Prostate gland (tissue), 2 donors: Measurements from ENCODE around the gene PITPNC1. TPM values are rescaled to one million over a fixed set of nuclear protein-coding genes. Genes with fewer than 3 reads are reported as not detected.
"Not testable (repeated sequence)": the region's sequence is repeated elsewhere in the genome, so short reads cannot be mapped to it uniquely, and the experiment has no call there.

Source experiments
- DNase-seq: peaks from one replicate; pipeline ENCODE4 v3.0.0-alpha.2; 2019; ENCODE audit warnings: low spot score
- H3K27ac ChIP-seq, 2 donors: fragments of 200-600 bp; sonication (generic); 2 replicates each; pipeline ENCODE4 v1.5.1; 2017 to 2019
- H3K27me3 ChIP-seq: fragments of 200-600 bp; sonication (generic); replicated peaks from 2 replicates; pipeline ENCODE4 v1.5.1; 2019; ENCODE audit not compliant: insufficient read depth
- H3K36me3 ChIP-seq, 2 donors: fragments of 200-600 bp; sonication (generic); 1 replicate in 1 of 2; 2 replicates in 1 of 2; pipeline versions ENCODE4 v1.5.1 to v1.8.1; 2017 to 2019
- H3K4me1 ChIP-seq: fragments of 200-600 bp; sonication (generic); replicated peaks from 2 replicates; pipeline ENCODE4 v1.5.1; 2019
- H3K4me3 ChIP-seq, 2 donors: fragments of 200-600 bp; sonication (generic); 2 replicates each; pipeline ENCODE4 v1.5.1; 2017 to 2019
- H3K9me3 ChIP-seq: fragments of 200-600 bp; sonication (generic); 2 replicates; pipeline ENCODE4 v1.5.1; 2017
- CTCF ChIP-seq, 4 experiments: fragments of 200-600 bp in 2 of 4; fragments of 450-650 bp in 2 of 4; sonication (generic) in 2 of 4; IDR thresholded peaks; 1 replicate in 3 of 4; 2 replicates in 1 of 4; pipeline ENCODE4 v1.5.1; 2016 to 2019; ENCODE audit warnings: antibody characterized with exemption in 4 of 4, mild to moderate bottlenecking in 2 of 4, moderate library complexity in 2 of 4
- POLR2A ChIP-seq: fragments of 450-650 bp; IDR thresholded peaks from one replicate; pipeline ENCODE4 v1.6.1; 2016; ENCODE audit warnings: antibody characterized with exemption, mild to moderate bottlenecking
- POLR2AphosphoS5 ChIP-seq: sonication (generic); formaldehyde crosslinking; IDR thresholded peaks from one replicate; pipeline ENCODE4 v1.6.1; 2017; ENCODE audit warnings: antibody characterized with exemption
- WGBS: methylation state at CpG from one replicate; pipeline ENCODE4 v1.1.5; 2018; 5-methylcytosine and 5-hydroxymethylcytosine counted together
- intact Hi-C: fragments of 100-400 bp; cut with DNase I; formaldehyde crosslinking; loops from one replicate; pipeline ENCODE4 v1.14.2; 2022
- total RNA-seq, 2 donors: library from RNA; depleted of rRNA; stranded (reverse); fragments of >200 nt; gene quantifications; one replicate each; pipeline ENCODE4 v1.1.0, GENCODE V29; 2016

PITPNC1 gene
- total RNA-seq, 2 donors from 2014 or later: 10.1 to 12.9 TPM

GRCh38 chr17:67649891-67650290 is 272.8 kb downstream of the PITPNC1 start:
- Histone ChIP-seq H3K9me3 (no peaks in the 10 kb centered on the region), H3K27me3 (no peaks in the 10 kb centered on the region), H3K27ac (no peak overlapping the region), H3K4me1 (no peaks in the 10 kb centered on the region), H3K4me3 (no peak overlapping the region), H3K36me3 (no peaks in the 10 kb centered on the region)
- 88% methylated on average over 3 of the region's 3 CpGs for WGBS
- TF ChIP-seq CTCF (IDR thresholded peaks at IDR 0.05): no peak
- TF ChIP-seq POLR2A: no peak
- TF ChIP-seq POLR2AphosphoS5: no peak
- no peak for DNase-seq
- intact Hi-C loops: no loop called here

- not testable (repeated sequence) for H3K27me3 ChIP-seq
Measured at GRCh38 chr17:67651218-67651579, 274.1 kb downstream of the PITPNC1 start.

GRCh38 chr17:67652433-67652832 is 275.4 kb downstream of the PITPNC1 start:
- Histone ChIP-seq H3K4me1 (no peaks in the 10 kb centered on the region), H3K4me3 (no peak overlapping the region), H3K36me3 (no peaks in the 10 kb centered on the region), H3K9me3 (no peaks in the 10 kb centered on the region), H3K27ac (no peak overlapping the region), H3K27me3 (no peaks in the 10 kb centered on the region)
- intact Hi-C loops: no loop called here
- WGBS: 96% methylated on average over 14 of the region's 14 CpGs
- DNase-seq: no peak
- no peak for TF ChIP-seq POLR2A
- no peak for TF ChIP-seq POLR2AphosphoS5
- TF ChIP-seq CTCF (IDR thresholded peaks at IDR 0.05): no peak

More at GRCh38 chr17:67651218-67651579, 274.1 kb downstream of the PITPNC1 start:
- H3K4me3 ChIP-seq, H3K4me1 ChIP-seq, intact Hi-C loops, H3K9me3 ChIP-seq, H3K27ac ChIP-seq, H3K36me3 ChIP-seq, DNase-seq: not testable (repeated sequence)
- 93% methylated on average over 7 of the region's 7 CpGs for WGBS

GRCh38 chr17:67655478-67656148 is 278.5 kb downstream of the PITPNC1 start:
- H3K4me1 ChIP-seq: no peaks in the 10 kb centered on the region
- DNase-seq: no peak
- TF ChIP-seq POLR2AphosphoS5: no peak
- TF ChIP-seq POLR2A: no peak
- TF ChIP-seq CTCF (IDR thresholded peaks at IDR 0.05): no peak
- intact Hi-C loops: no loop called here
- WGBS: 86% methylated on average over 7 of the region's 7 CpGs
- H3K27ac ChIP-seq: no peak overlapping the region
- no peaks in the 10 kb centered on the region for H3K36me3 ChIP-seq
- H3K4me3 ChIP-seq: no peak overlapping the region
- no peaks in the 10 kb centered on the region for H3K9me3 ChIP-seq
- no peaks in the 10 kb centered on the region for H3K27me3 ChIP-seq

GRCh38 chr17:67656494-67657203 is 279.6 kb downstream of the PITPNC1 start:
- intact Hi-C loops: no loop called here
- no peak overlapping the region for H3K4me3 ChIP-seq
- H3K4me1 ChIP-seq: no peaks in the 10 kb centered on the region
- TF ChIP-seq POLR2AphosphoS5: no peak
- TF ChIP-seq POLR2A: no peak
- no peak for TF ChIP-seq CTCF (IDR thresholded peaks at IDR 0.05)
- no peak for DNase-seq
- H3K36me3 ChIP-seq: no peaks in the 10 kb centered on the region
- no peaks in the 10 kb centered on the region for H3K27me3 ChIP-seq
- H3K27ac ChIP-seq: no peak overlapping the region
- 87% methylated on average over 8 of the region's 8 CpGs for WGBS
- no peaks in the 10 kb centered on the region for H3K9me3 ChIP-seq
